A549 (cell line): ENCODE data around the gene GATA3.

Experiments used
- BCL3 ChIP-seq: fragments of >200 bp; sonication (Bioruptor Twin); formaldehyde crosslinking; IDR thresholded peaks from 3 replicates; pipeline ENCODE4 v1.6.1; 2016
- CHD2 ChIP-seq: fragments of 150-350 bp; IDR thresholded peaks from 2 replicates; pipeline ENCODE4 v1.6.1; 2014; ENCODE audit warnings: low read length; ENCODE audit not compliant: partially characterized antibody
- CTCF ChIP-seq: fragments of >200 bp; sonication (Bioruptor Twin); formaldehyde crosslinking; IDR thresholded peaks from 3 replicates; pipeline ENCODE4 v1.5.1; 2016
- E2F6 ChIP-seq: IDR thresholded peaks from 2 replicates; pipeline ENCODE4 v1.6.1; 2012; ENCODE audit warnings: low read depth, borderline replicate concordance
- EHF ChIP-seq: fragments of 250-450 bp; sonication (Bioruptor Pico); IDR thresholded peaks from 2 replicates; pipeline ENCODE4 v1.5.0; 2020; ENCODE audit warnings: mild to moderate bottlenecking
- FOSL2 ChIP-seq, 2 experiments: fragments of 450-650 bp in 1 of 2; fragments of >200 bp in 1 of 2; sonication (Bioruptor Twin) in 1 of 2; formaldehyde crosslinking; IDR thresholded peaks; 2 replicates each; pipeline versions ENCODE4 v1.5.0 to v1.6.1; 2016 to 2020; ENCODE audit warnings: mild to moderate bottlenecking in 1 of 2, moderate library complexity in 1 of 2
- JUN ChIP-seq, 2 experiments: fragments of >200 bp; sonication (Bioruptor Twin); formaldehyde crosslinking; IDR thresholded peaks; 2 replicates in 1 of 2; 3 replicates in 1 of 2; pipeline ENCODE4 v1.6.1; 2016 to 2017
- POLR2A ChIP-seq: IDR thresholded peaks from 2 replicates; pipeline ENCODE4 v1.6.1; 2012; ENCODE audit warnings: mild to moderate bottlenecking, low read length
- POLR2AphosphoS2 ChIP-seq: conservative IDR thresholded peaks from 2 replicates; pipeline ENCODE4 v1.6.1; 2012; ENCODE audit warnings: low read length, improper control_type of control experiment, inconsistent platforms
- RAD21 ChIP-seq, 2 experiments: fragments of >200 bp in 1 of 2; sonication (Bioruptor Twin) in 1 of 2; formaldehyde crosslinking in 1 of 2; IDR thresholded peaks in 1 of 2; conservative IDR thresholded peaks in 1 of 2; 2 replicates in 1 of 2; 3 replicates in 1 of 2; pipeline ENCODE4 v1.6.1; 2012 to 2018; ENCODE audit warnings: inconsistent platforms in 1 of 2
- SMC3 ChIP-seq: fragments of >200 bp; sonication (Bioruptor Twin); formaldehyde crosslinking; IDR thresholded peaks from 3 replicates; pipeline ENCODE4 v1.6.1; 2018; ENCODE audit warnings: inconsistent platforms
- SREBF2 ChIP-seq: fragments of 450-650 bp; IDR thresholded peaks from 2 replicates; pipeline ENCODE4 v1.6.1; 2014; ENCODE audit warnings: mild to moderate bottlenecking, moderate library complexity
- ZNF302 ChIP-seq: fragments of 250-450 bp; sonication (Bioruptor Pico); IDR thresholded peaks from 2 replicates; pipeline ENCODE4 v1.9.0; 2021; ENCODE audit warnings: inconsistent platforms, mild to moderate bottlenecking, moderate library complexity
- TF ChIP-seq, protein P1 (sequence below): IDR thresholded peaks from 2 replicates; pipeline ENCODE4 v1.6.1; 2012

DNA sequence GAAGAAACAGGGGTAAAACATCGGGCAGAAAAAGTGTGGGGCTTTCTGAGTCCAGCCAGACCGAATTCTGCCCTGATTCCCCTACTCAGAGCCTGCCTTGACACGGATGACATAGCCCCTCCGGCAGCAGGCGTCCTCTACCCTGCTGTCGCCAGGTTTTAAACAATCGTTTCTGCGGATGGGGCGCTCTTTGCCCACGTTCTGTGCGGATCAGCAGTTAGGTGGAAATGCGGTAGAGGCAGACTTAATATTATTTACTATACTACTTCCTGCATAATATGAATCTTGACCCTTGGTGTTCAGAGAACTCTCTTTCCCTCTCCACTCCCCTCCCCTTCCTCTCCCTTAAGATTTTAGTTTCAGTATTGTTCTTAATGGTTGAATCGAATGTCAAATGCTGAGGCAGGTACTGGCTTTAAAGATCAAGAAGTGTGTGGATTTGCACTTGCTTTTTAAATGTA, 2.4 kb downstream of the GATA3 start:
- TF ChIP-seq POLR2AphosphoS2: no peak
- no peak for TF ChIP-seq JUN (IDR thresholded peaks at IDR 0.05)
- TF ChIP-seq BCL3: no peak
- TF ChIP-seq E2F6: no peak
- no peak for TF ChIP-seq CTCF
- TF ChIP-seq FOSL2 (IDR thresholded peaks at IDR 0.05): no peak
- TF ChIP-seq FOSL2 (CRISPR knock-in tag; IDR thresholded peaks at IDR 0.05): no peak
- TF ChIP-seq, protein P1, sequence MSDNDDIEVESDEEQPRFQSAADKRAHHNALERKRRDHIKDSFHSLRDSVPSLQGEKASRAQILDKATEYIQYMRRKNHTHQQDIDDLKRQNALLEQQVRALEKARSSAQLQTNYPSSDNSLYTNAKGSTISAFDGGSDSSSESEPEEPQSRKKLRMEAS: no peak
- TF ChIP-seq SREBF2: no peak
- no peak for TF ChIP-seq POLR2A
- no peak for TF ChIP-seq EHF (CRISPR knock-in tag)
- no peak for TF ChIP-seq SMC3
- TF ChIP-seq CHD2: no peak
- no peak for TF ChIP-seq ZNF302 (CRISPR knock-in tag)
- no peak for TF ChIP-seq RAD21 (conservative IDR thresholded peaks at IDR 0.05 in 1 of 2, IDR thresholded peaks at IDR 0.05 in 1 of 2)
